Measurements from ENCODE around the gene USH1C.
A peak's percentile ranks its signal among the peaks of the same experiment; 100 is the strongest.

The USH1C gene

GRCh38 chr11:17526326-17526725, 17.9 kb downstream of the USH1C start:
- DNase-seq (ENCODE audit: low spot score), result no peak

GRCh38 chr11:17525570-17525969, 18.6 kb downstream of the USH1C start:
- no peak for DNase-seq (ENCODE audit: low spot score)

GRCh38 chr11:17524221-17524620, 20.0 kb downstream of the USH1C start:
- DNase-seq (ENCODE audit: low spot score), result no peak

GRCh38 chr11:17522655-17523054, 21.6 kb downstream of the USH1C start:
- no peak for DNase-seq (ENCODE audit: low spot score)

- DNase-seq (ENCODE audit: low spot score), result no peak
Measured at GRCh38 chr11:17521106-17521900, 22.9 kb downstream of the USH1C start.

GRCh38 chr11:17519061-17519885, 24.9 kb downstream of the USH1C start:
- no peak for DNase-seq (ENCODE audit: low spot score)

- no peak for DNase-seq (ENCODE audit: low spot score)
Measured at GRCh38 chr11:17518366-17518765, 25.9 kb downstream of the USH1C start.

- DNase-seq (ENCODE audit: low spot score), result no peak
Measured at GRCh38 chr11:17517186-17517585, 27.0 kb downstream of the USH1C start.

GRCh38 chr11:17516551-17517150, 27.6 kb downstream of the USH1C start:
- DNase-seq (ENCODE audit: low spot score), result no peak

GRCh38 chr11:17515443-17516176, 28.6 kb downstream of the USH1C start:
- DNase-seq (ENCODE audit: low spot score), result no peak

GRCh38 chr11:17514476-17514875, 29.7 kb downstream of the USH1C start:
- DNase-seq (ENCODE audit: low spot score), result no peak

- DNase-seq (ENCODE audit: low spot score), result peak; percentile 24
Measured at GRCh38 chr11:17513853-17514252, 30.4 kb downstream of the USH1C start.

- DNase-seq (ENCODE audit: low spot score), result no peak
Measured at GRCh38 chr11:17512101-17512500, 32.1 kb downstream of the USH1C start.

- no peak for DNase-seq (ENCODE audit: low spot score)
Measured at GRCh38 chr11:17511571-17511970, 32.6 kb downstream of the USH1C start.

GRCh38 chr11:17510507-17511206, 33.6 kb downstream of the USH1C start:
- DNase-seq (ENCODE audit: low spot score), result no peak

GRCh38 chr11:17508791-17509190, 35.4 kb downstream of the USH1C start:
- DNase-seq (ENCODE audit: low spot score), result no peak

GRCh38 chr11:17508306-17508705, 35.9 kb downstream of the USH1C start:
- no peak for DNase-seq (ENCODE audit: low spot score)

GRCh38 chr11:17507773-17508172, 36.4 kb downstream of the USH1C start:
- no peak for DNase-seq (ENCODE audit: low spot score)

GRCh38 chr11:17506942-17507341, 37.3 kb downstream of the USH1C start:
- DNase-seq (ENCODE audit: low spot score), result no peak

- DNase-seq (ENCODE audit: low spot score), result no peak
Measured at GRCh38 chr11:17506314-17506713, 37.9 kb downstream of the USH1C start.

- DNase-seq (ENCODE audit: low spot score), result no peak
Measured at GRCh38 chr11:17505146-17505545, 39.1 kb downstream of the USH1C start.
